HT-29 (cell line): ENCODE results near the gene LPAR6. TPM values are rescaled to one million over a fixed set of nuclear protein-coding genes. Genes with fewer than 3 reads are reported as not detected.
"Not testable (repeated sequence)": the region's sequence is repeated elsewhere in the genome, so short reads cannot be mapped to it uniquely, and the experiment has no call there.

Experiments
- DNase-seq: peaks from one replicate; pipeline ENCODE4 v3.0.0-alpha.2; 2015; ENCODE audit warnings: low spot score
- total RNA-seq: library from RNA; depleted of rRNA; stranded (reverse); fragments of >200 nt; shearing (Covaris generic); gene quantifications from 2 replicates; pipeline ENCODE4 v1.2.3, GENCODE V29; 2014; rRNA removed

LPAR6 gene
- total RNA-seq: 3.4 and 4.8 TPM in 2 replicates

GRCh38 chr13:48412881-48413351 lies at the start of gene LPAR6:
Gene LPAR6 (minus strand): TSS chr13:48413113. CDS start chr13:48412423, 690 bp downstream.
- DNase-seq: peak; percentile 82

- no peak for DNase-seq
These were observed 44.8 kb upstream of the LPAR6 start for GRCh38 chr13:48457578-48458242.

GRCh38 chr13:48456546-48456945 lies 43.6 kb upstream of the LPAR6 start:
- no peak for DNase-seq

GRCh38 chr13:48451196-48451595 lies 38.3 kb upstream of the LPAR6 start:
- not testable (repeated sequence) for DNase-seq

GRCh38 chr13:48449656-48450055 lies 36.7 kb upstream of the LPAR6 start:
- DNase-seq: no peak

- no peak for DNase-seq
These were observed 36.2 kb upstream of the LPAR6 start for GRCh38 chr13:48448959-48449614.

GRCh38 chr13:48448285-48448958 lies 35.5 kb upstream of the LPAR6 start:
- DNase-seq: no peak

- no peak for DNase-seq
These were observed 33.6 kb upstream of the LPAR6 start for GRCh38 chr13:48446464-48446863.

- no peak for DNase-seq
These were observed 30.7 kb upstream of the LPAR6 start for GRCh38 chr13:48443442-48444208.

- DNase-seq: no peak
These were observed 24.5 kb upstream of the LPAR6 start for GRCh38 chr13:48437371-48437770.

GRCh38 chr13:48436661-48437288 lies 23.9 kb upstream of the LPAR6 start:
- DNase-seq: no peak

- DNase-seq: no peak
These were observed 21.3 kb upstream of the LPAR6 start for GRCh38 chr13:48434200-48434599.

- no peak for DNase-seq
These were observed 19.2 kb upstream of the LPAR6 start for GRCh38 chr13:48431987-48432615.

GRCh38 chr13:48431431-48431830 lies 18.5 kb upstream of the LPAR6 start:
- no peak for DNase-seq

- no peak for DNase-seq
These were observed 17.0 kb upstream of the LPAR6 start for GRCh38 chr13:48429886-48430285.

- no peak for DNase-seq
These were observed 16.1 kb upstream of the LPAR6 start for GRCh38 chr13:48429036-48429435.

GRCh38 chr13:48426755-48427298 lies 13.9 kb upstream of the LPAR6 start:
- DNase-seq: not testable (repeated sequence)

- DNase-seq: no peak
These were observed 13.1 kb upstream of the LPAR6 start for GRCh38 chr13:48426052-48426451.

GRCh38 chr13:48424212-48424611 lies 11.3 kb upstream of the LPAR6 start:
- no peak for DNase-seq

- DNase-seq: not testable (repeated sequence)
These were observed 9.1 kb upstream of the LPAR6 start for GRCh38 chr13:48422003-48422402.

- DNase-seq: no peak
These were observed 2.6 kb upstream of the LPAR6 start for GRCh38 chr13:48415516-48415915.
